ENCODE results near the gene ISLR2.
"Not testable (repeated sequence)": the region's sequence is repeated elsewhere in the genome, so short reads cannot be mapped to it uniquely, and the experiment has no call there.

Gene ISLR2

GRCh38 chr15:74158855-74159650, 28.7 kb downstream of the ISLR2 start:
- no peak for DNase-seq

GRCh38 chr15:74159773-74160172, 29.4 kb downstream of the ISLR2 start:
- no peak for DNase-seq

- not testable (repeated sequence) for DNase-seq
These were observed 30.0 kb downstream of the ISLR2 start for GRCh38 chr15:74160390-74160789.

- not testable (repeated sequence) for DNase-seq
These were observed 31.8 kb downstream of the ISLR2 start for GRCh38 chr15:74162195-74162536.

- no peak for DNase-seq
These were observed 35.1 kb downstream of the ISLR2 start for GRCh38 chr15:74165461-74165860.

GRCh38 chr15:74167891-74168331, 37.5 kb downstream of the ISLR2 start:
- no peak for DNase-seq

- no peak for DNase-seq
These were observed 38.3 kb downstream of the ISLR2 start for GRCh38 chr15:74168711-74169126.

GRCh38 chr15:74170071-74170844, 39.9 kb downstream of the ISLR2 start:
- DNase-seq = no peak

- DNase-seq = no peak
These were observed 40.6 kb downstream of the ISLR2 start for GRCh38 chr15:74170875-74171578.

GRCh38 chr15:74171965-74172541, 41.7 kb downstream of the ISLR2 start:
- DNase-seq = no peak

GRCh38 chr15:74172701-74173379, 42.5 kb downstream of the ISLR2 start:
- DNase-seq = no peak

- no peak for DNase-seq
These were observed 43.2 kb downstream of the ISLR2 start, which contains the start of gene ISLR for GRCh38 chr15:74173380-74174218. Gene ISLR (plus strand): TSS chr15:74173710. CDS start chr15:74174859, 1,149 bp downstream.

GRCh38 chr15:74174219-74174957, 44.0 kb downstream of the ISLR2 start:
- no peak for DNase-seq

GRCh38 chr15:74174958-74175253, 44.5 kb downstream of the ISLR2 start:
- no peak for DNase-seq

GRCh38 chr15:74175271-74176191, 45.1 kb downstream of the ISLR2 start:
- DNase-seq = no peak

GRCh38 chr15:74176262-74177214, 46.2 kb downstream of the ISLR2 start:
- no peak for DNase-seq

- DNase-seq = no peak
These were observed 48.1 kb downstream of the ISLR2 start for GRCh38 chr15:74178326-74179100.
